DOHH2 (cell line): ENCODE measurements around the gene FTSJ3.
A peak's percentile ranks its signal among the peaks of the same experiment; 100 is the strongest.

Source experiments
- H3F3A ChIP-seq: fragments of 200-600 bp; sonication (generic), shearing (Covaris generic); 2 replicates; pipeline ENCODE4 v1.6.0; 2016; ENCODE audit warnings: antibody characterized with exemption, mild to moderate bottlenecking; ENCODE audit not compliant: control insufficient read depth, insufficient read depth
- H3K27ac ChIP-seq: fragments of 200-600 bp; sonication (generic); 2 replicates; pipeline ENCODE4 v1.5.1; 2014; ENCODE audit warnings: low read depth, mild to moderate bottlenecking, low read length, moderate library complexity
- H3K27me3 ChIP-seq: fragments of 200-600 bp; sonication (generic); 2 replicates; pipeline ENCODE4 v1.6.1; 2014; ENCODE audit warnings: mild to moderate bottlenecking, low read length, mixed read lengths; ENCODE audit not compliant: control insufficient read depth
- H3K36me3 ChIP-seq: fragments of 200-600 bp; sonication (generic); 2 replicates; pipeline ENCODE4 v1.6.1; 2014; ENCODE audit warnings: mild to moderate bottlenecking, low read length, moderate library complexity, mixed read lengths; ENCODE audit not compliant: control insufficient read depth
- H3K4me1 ChIP-seq: fragments of 200-600 bp; sonication (generic); 2 replicates; pipeline ENCODE4 v1.6.1; 2014; ENCODE audit warnings: mild to moderate bottlenecking, low read length, mixed read lengths; ENCODE audit not compliant: control insufficient read depth
- H3K4me2 ChIP-seq: fragments of 200-600 bp; sonication (generic); 2 replicates; pipeline ENCODE4 v1.6.0; 2014; ENCODE audit warnings: mild to moderate bottlenecking, low read length, moderate library complexity
- H3K4me3 ChIP-seq: fragments of 200-600 bp; sonication (generic); 2 replicates; pipeline ENCODE4 v1.5.1; 2014; ENCODE audit warnings: mild to moderate bottlenecking, low read length, mixed read lengths
- H3K79me2 ChIP-seq: fragments of 200-600 bp; sonication (generic); 2 replicates; pipeline ENCODE4 v1.6.1; 2014; ENCODE audit warnings: mild to moderate bottlenecking, low read length, mixed read lengths; ENCODE audit not compliant: control insufficient read depth
- H3K9me2 ChIP-seq: fragments of 200-600 bp; sonication (generic); replicated peaks from 2 replicates; pipeline ENCODE4 v1.6.1; 2014; ENCODE audit warnings: mild to moderate bottlenecking, low read length, mixed read lengths; ENCODE audit not compliant: control insufficient read depth
- H3K9me3 ChIP-seq: fragments of 200-600 bp; sonication (generic); 2 replicates; pipeline ENCODE4 v1.6.1; 2014; ENCODE audit warnings: antibody characterized with exemption, low read length, mixed read lengths; ENCODE audit not compliant: control insufficient read depth, insufficient read depth
- H4K20me1 ChIP-seq: fragments of 200-600 bp; sonication (generic); 2 replicates; pipeline ENCODE4 v1.6.0; 2014; ENCODE audit warnings: low read depth, mild to moderate bottlenecking, antibody characterized with exemption, low read length, moderate library complexity; ENCODE audit not compliant: control insufficient read depth, insufficient read depth
- EZH2phosphoT487 ChIP-seq: fragments of 200-600 bp; sonication (generic); IDR thresholded peaks from 2 replicates; pipeline ENCODE4 v1.6.1; 2017; ENCODE audit warnings: borderline replicate concordance, mild to moderate bottlenecking, antibody characterized with exemption, low read length, moderate library complexity, mixed read lengths
- TF ChIP-seq, protein P1 (sequence below): fragments of 200-600 bp; sonication (generic); IDR thresholded peaks from one replicate; pipeline ENCODE4 v1.5.1; 2014; ENCODE audit warnings: antibody characterized with exemption, mild to moderate bottlenecking, low read depth, low read length; ENCODE audit not compliant: poor library complexity, severe bottlenecking

The FTSJ3 gene

DNA sequence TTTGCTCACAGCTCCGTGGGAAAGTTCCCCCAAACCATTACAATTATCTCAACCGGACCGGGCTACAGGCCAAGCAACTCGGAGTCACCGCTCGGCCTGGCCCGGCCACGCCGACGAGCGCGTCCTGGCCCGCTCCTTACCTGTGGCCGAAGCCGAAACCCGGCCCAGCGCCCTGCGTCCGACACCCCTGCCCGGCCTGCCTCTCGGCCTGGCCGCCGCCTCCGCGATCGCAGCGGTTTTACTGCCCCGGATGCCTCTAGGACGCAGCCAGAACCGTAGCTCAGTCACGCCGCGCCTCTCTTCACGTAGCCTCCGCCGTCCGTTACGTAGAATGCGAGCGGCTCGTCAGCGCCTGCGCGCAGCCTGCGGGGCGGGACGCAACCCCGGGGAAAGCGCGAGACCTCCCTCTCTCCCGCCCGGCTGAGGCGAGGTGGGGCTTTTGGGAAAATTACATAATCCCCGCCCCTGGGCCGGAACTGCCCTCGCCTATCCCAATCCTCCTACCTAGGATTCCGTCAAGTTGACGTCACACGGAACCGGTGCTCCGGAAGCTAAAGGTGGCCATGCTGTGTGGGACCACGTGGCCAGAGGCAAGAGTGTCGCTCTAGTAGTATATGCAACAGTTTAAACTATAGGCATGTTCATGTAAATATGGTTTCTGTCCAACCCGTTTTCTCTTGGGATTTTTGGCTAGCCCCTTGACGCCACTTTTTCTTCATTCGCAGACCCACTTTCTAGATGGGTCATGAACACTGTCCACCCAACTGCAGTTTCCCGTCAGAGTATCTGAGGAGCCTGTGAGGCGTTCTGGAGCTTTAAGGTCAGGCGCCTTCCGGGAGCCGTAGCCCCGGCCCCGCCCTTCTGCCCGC, 54.0 kb downstream of the FTSJ3 start, which contains the start of gene CCDC47:
Gene CCDC47, minus strand, starts transcription at position 326 of the 869 bp plus-strand sequence. CDS start 7,422 bp downstream, outside the sequence.
- Histone ChIP-seq H3K36me3 (peaks cover 77% of the 10 kb centered on the region), H3K4me1 (peaks cover 52% of the 10 kb centered on the region), H3K79me2 (peaks cover 98% of the 10 kb centered on the region), H3K9me3 (no peaks in the 10 kb centered on the region), H3K9me2 (no peaks in the 10 kb centered on the region), H3K27me3 (no peaks in the 10 kb centered on the region), H3F3A (0 out of 2 replicates have a peak, but pooled peaks cover 4% of the 10 kb centered on the region), H4K20me1 (peaks cover 36% of the 10 kb centered on the region), H3K27ac (peak within 1 kb of the TSS; percentile 92), H3K4me3 (peak within 1 kb of the TSS; percentile 97), H3K4me2 (peak within 1 kb of the TSS; percentile 85)
- no peak for TF ChIP-seq EZH2phosphoT487
- TF ChIP-seq, protein P1, sequence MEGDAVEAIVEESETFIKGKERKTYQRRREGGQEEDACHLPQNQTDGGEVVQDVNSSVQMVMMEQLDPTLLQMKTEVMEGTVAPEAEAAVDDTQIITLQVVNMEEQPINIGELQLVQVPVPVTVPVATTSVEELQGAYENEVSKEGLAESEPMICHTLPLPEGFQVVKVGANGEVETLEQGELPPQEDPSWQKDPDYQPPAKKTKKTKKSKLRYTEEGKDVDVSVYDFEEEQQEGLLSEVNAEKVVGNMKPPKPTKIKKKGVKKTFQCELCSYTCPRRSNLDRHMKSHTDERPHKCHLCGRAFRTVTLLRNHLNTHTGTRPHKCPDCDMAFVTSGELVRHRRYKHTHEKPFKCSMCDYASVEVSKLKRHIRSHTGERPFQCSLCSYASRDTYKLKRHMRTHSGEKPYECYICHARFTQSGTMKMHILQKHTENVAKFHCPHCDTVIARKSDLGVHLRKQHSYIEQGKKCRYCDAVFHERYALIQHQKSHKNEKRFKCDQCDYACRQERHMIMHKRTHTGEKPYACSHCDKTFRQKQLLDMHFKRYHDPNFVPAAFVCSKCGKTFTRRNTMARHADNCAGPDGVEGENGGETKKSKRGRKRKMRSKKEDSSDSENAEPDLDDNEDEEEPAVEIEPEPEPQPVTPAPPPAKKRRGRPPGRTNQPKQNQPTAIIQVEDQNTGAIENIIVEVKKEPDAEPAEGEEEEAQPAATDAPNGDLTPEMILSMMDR = no peak

DNA sequence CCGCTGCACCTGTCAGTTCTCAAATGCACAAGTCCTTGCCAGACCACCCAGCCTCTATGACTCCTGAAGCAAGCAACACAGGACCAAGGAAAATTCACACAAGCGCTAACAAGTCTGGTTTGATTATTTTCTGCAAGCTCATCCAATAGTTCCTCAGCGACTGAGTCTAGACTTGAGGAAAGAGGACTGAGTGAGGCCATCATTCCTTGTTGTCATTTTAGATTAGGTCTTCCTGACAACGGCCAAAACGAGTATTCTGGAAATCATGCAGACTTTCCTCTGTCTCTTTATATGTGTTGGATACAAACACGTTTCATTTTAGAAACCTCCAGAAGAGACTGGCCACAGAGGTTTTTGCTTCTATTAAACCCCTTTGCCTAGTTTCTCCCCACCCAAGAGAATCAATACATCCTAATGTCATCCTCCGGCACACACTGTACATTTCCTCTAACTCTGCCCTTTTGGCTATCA, 54.6 kb downstream of the FTSJ3 start:
- H3K27me3 ChIP-seq = no peaks in the 10 kb centered on the region
- peaks cover 77% of the 10 kb centered on the region for H3K36me3 ChIP-seq
- no peaks in the 10 kb centered on the region for H3K9me2 ChIP-seq
- no peaks in the 10 kb centered on the region for H3K9me3 ChIP-seq
- H3K4me3 ChIP-seq = peak overlapping the region; percentile 97
- 0 out of 2 replicates have a peak, but pooled peaks cover 4% of the 10 kb centered on the region for H3F3A ChIP-seq
- peaks cover 53% of the 10 kb centered on the region for H3K4me1 ChIP-seq
- peaks cover 98% of the 10 kb centered on the region for H3K79me2 ChIP-seq
- peaks cover 33% of the 10 kb centered on the region for H4K20me1 ChIP-seq
- peak overlapping the region; percentile 92 for H3K27ac ChIP-seq
- TF ChIP-seq, protein P1 = no peak
- no peak for TF ChIP-seq EZH2phosphoT487
- peak overlapping the region; percentile 85 for H3K4me2 ChIP-seq
